Fibroblast of peridontal ligament (primary cell): ENCODE measurements around the gene PLCH2.
A peak's percentile ranks its signal among the peaks of the same experiment; 100 is the strongest.
"Not testable (repeated sequence)": the region's sequence is repeated elsewhere in the genome, so short reads cannot be mapped to it uniquely, and the experiment has no call there.

ENCODE experiments used
- DNase-seq: peaks from one replicate; pipeline ENCODE4 v3.0.0-alpha.2; 2010; ENCODE audit errors: extremely low read depth

PLCH2 gene

GRCh38 chr1:2443277-2444137 is 32.6 kb upstream of the PLCH2 start:
- no peak for DNase-seq

- no peak for DNase-seq
Measured at GRCh38 chr1:2444138-2444591, 31.9 kb upstream of the PLCH2 start.

GRCh38 chr1:2445162-2445822 is 30.8 kb upstream of the PLCH2 start:
- DNase-seq = no peak

GRCh38 chr1:2445823-2446215 is 30.3 kb upstream of the PLCH2 start:
- DNase-seq = no peak

GRCh38 chr1:2446394-2446793 is 29.7 kb upstream of the PLCH2 start:
- no peak for DNase-seq

GRCh38 chr1:2446861-2447260 is 29.2 kb upstream of the PLCH2 start:
- no peak for DNase-seq

- no peak for DNase-seq
Measured at GRCh38 chr1:2447276-2448097, 28.6 kb upstream of the PLCH2 start.

GRCh38 chr1:2448098-2448445 is 28.0 kb upstream of the PLCH2 start:
- no peak for DNase-seq

GRCh38 chr1:2449636-2450454 is 26.2 kb upstream of the PLCH2 start:
- no peak for DNase-seq

- DNase-seq = peak; percentile 46
Measured at GRCh38 chr1:2451741-2452140, 24.3 kb upstream of the PLCH2 start.

- DNase-seq = no peak
Measured at GRCh38 chr1:2452201-2452931, 23.7 kb upstream of the PLCH2 start.

GRCh38 chr1:2452932-2453315 is 23.2 kb upstream of the PLCH2 start:
- no peak for DNase-seq

GRCh38 chr1:2454227-2454626 is 21.9 kb upstream of the PLCH2 start:
- DNase-seq = no peak

GRCh38 chr1:2455757-2456156 is 20.3 kb upstream of the PLCH2 start:
- DNase-seq = peak; percentile 5

- no peak for DNase-seq
Measured at GRCh38 chr1:2457444-2457843, 18.6 kb upstream of the PLCH2 start.

- no peak for DNase-seq
Measured at GRCh38 chr1:2458687-2459086, 17.4 kb upstream of the PLCH2 start.

GRCh38 chr1:2459102-2459753 is 16.9 kb upstream of the PLCH2 start:
- DNase-seq = not testable (repeated sequence)

- peak; percentile 5 for DNase-seq
Measured at GRCh38 chr1:2459757-2460156, 16.3 kb upstream of the PLCH2 start.

GRCh38 chr1:2460203-2460602 is 15.9 kb upstream of the PLCH2 start:
- no peak for DNase-seq

- DNase-seq = no peak
Measured at GRCh38 chr1:2460996-2461751, 14.9 kb upstream of the PLCH2 start.
